HFFc6 (cell line): ENCODE data around the gene NUAK1. TPM values are rescaled to one million over a fixed set of nuclear protein-coding genes. Genes with fewer than 3 reads are reported as not detected.

Experiments
- DNase-seq: peaks from one replicate; pipeline ENCODE4 v3.0.0-alpha.2; 2018
- H3K27ac Mint-ChIP-seq: 2 replicates; pipeline ENCODE4 v1.8.0; 2020; ENCODE audit warnings: mild to moderate bottlenecking, mixed read lengths
- H3K27me3 Mint-ChIP-seq: 2 replicates; pipeline ENCODE4 v1.8.0; 2021; ENCODE audit warnings: mild to moderate bottlenecking, moderate library complexity, mixed read lengths; ENCODE audit not compliant: insufficient read depth
- H3K36me3 Mint-ChIP-seq: 2 replicates; pipeline ENCODE4 v1.8.0; 2021; ENCODE audit warnings: low read depth, mixed read lengths
- H3K4me1 Mint-ChIP-seq: 2 replicates; pipeline ENCODE4 v1.8.0; 2020; ENCODE audit warnings: low read depth, mixed read lengths
- H3K4me3 Mint-ChIP-seq: 2 replicates; pipeline ENCODE4 v1.8.0; 2020; ENCODE audit warnings: mild to moderate bottlenecking, moderate library complexity, mixed read lengths
- H3K9me3 Mint-ChIP-seq: 2 replicates; pipeline ENCODE4 v1.8.0; 2020; ENCODE audit warnings: mild to moderate bottlenecking, mixed read lengths
- CTCF ChIP-seq: fragments of 200-600 bp; sonication (generic); IDR thresholded peaks from 2 replicates; pipeline ENCODE4 v1.5.0; 2021; ENCODE audit warnings: antibody characterized with exemption, mild to moderate bottlenecking
- total RNA-seq, 6 experiments: library from RNA; stranded (reverse); fragmentation: NEBNext Ultra II Directional; extraction: Animal tissue kit (Norgen Biotek cat#: 25700); gene quantifications; 2 replicates in 1 of 6; 3 replicates in 5 of 6; pipeline ENCODE4 v1.2.3, GENCODE V29; 2021

The NUAK1 gene
- total RNA-seq, 6 experiments from 2014 or later = 11.0 to 37.3 (median 14.1) TPM

- Mint-ChIP-seq H3K36me3 (no peaks in the 10 kb centered on the region), H3K27ac (no peak overlapping the region), H3K4me3 (no peak overlapping the region), H3K4me1 (peaks cover 22% of the 10 kb centered on the region), H3K27me3 (peaks cover 10% of the 10 kb centered on the region), H3K9me3 (no peaks in the 10 kb centered on the region)
- no peak for TF ChIP-seq CTCF
- DNase-seq = no peak
Observed at GRCh38 chr12:106160915-106161314, 22.2 kb upstream of the NUAK1 start.

DNA sequence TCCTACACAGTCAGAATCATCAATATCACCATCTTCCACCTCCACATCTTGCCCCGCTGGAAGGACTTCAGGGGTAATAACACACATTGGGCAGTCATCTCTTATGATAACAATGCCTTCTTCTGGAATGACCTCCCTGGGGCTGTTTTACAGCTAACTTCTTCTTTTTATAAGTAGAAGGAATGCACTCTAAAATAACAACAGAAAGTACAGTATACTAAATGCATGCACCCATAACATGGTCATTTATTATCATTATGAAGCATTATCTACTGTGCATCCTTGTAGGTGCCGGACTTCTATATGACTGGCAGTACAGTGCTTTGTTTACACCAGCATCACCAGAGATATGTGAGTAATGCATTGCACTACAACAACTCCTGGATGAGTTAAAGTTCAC, 19.0 kb upstream of the NUAK1 start:
- peak; percentile 68 for DNase-seq
- TF ChIP-seq CTCF = no peak
- H3K4me1 Mint-ChIP-seq = peaks cover 28% of the 10 kb centered on the region
- no peaks in the 10 kb centered on the region for H3K9me3 Mint-ChIP-seq
- H3K27ac Mint-ChIP-seq = no peak overlapping the region; the same call in 1 of the 2 replicates
- H3K36me3 Mint-ChIP-seq = no peaks in the 10 kb centered on the region
- no peak overlapping the region for H3K4me3 Mint-ChIP-seq
- H3K27me3 Mint-ChIP-seq = no peaks in the 10 kb centered on the region; the same call in none of the 2 replicates

GRCh38 chr12:106154751-106155273, 16.1 kb upstream of the NUAK1 start:
- Mint-ChIP-seq H3K36me3 (no peaks in the 10 kb centered on the region), H3K9me3 (no peaks in the 10 kb centered on the region), H3K27me3 (no peaks in the 10 kb centered on the region; the same call in none of the 2 replicates), H3K4me3 (no peak overlapping the region), H3K27ac (no peak overlapping the region), H3K4me1 (peaks cover 28% of the 10 kb centered on the region)
- TF ChIP-seq CTCF = no peak
- DNase-seq = no peak

DNA sequence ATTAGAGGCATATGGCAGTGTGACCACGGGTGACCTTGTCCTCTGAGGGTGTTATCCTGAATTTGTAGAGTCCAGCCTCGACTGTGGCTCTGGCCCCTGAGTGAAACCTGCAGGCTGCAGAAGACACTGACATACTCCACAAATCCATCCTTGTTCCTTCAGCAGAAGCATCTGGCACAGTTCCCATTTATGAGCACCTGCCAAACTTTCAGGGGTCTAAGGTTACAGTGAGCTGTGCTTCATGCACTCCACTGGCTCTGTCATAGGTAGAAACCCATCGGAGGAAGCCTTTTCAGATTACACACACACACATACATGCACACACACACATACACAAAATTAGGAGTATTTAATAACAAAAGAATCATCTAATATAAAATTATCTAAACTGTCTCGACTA, 13.6 kb upstream of the NUAK1 start:
- H3K27me3 Mint-ChIP-seq = no peaks in the 10 kb centered on the region; the same call in 1 of the 2 replicates
- no peaks in the 10 kb centered on the region for H3K9me3 Mint-ChIP-seq
- no peak overlapping the region for H3K4me3 Mint-ChIP-seq
- no peak overlapping the region for H3K27ac Mint-ChIP-seq
- TF ChIP-seq CTCF = no peak
- H3K36me3 Mint-ChIP-seq = no peaks in the 10 kb centered on the region
- no peak for DNase-seq
- peaks cover 14% of the 10 kb centered on the region for H3K4me1 Mint-ChIP-seq

- H3K36me3 Mint-ChIP-seq = no peaks in the 10 kb centered on the region
- no peak for DNase-seq
- no peak overlapping the region for H3K4me3 Mint-ChIP-seq
- no peaks in the 10 kb centered on the region for H3K9me3 Mint-ChIP-seq
- TF ChIP-seq CTCF = no peak
- H3K27ac Mint-ChIP-seq = no peak overlapping the region
- peaks cover 13% of the 10 kb centered on the region for H3K4me1 Mint-ChIP-seq
- no peaks in the 10 kb centered on the region; the same call in 1 of the 2 replicates for H3K27me3 Mint-ChIP-seq
Observed at GRCh38 chr12:106150555-106150954, 11.8 kb upstream of the NUAK1 start.
